Uterus (tissue), 4 donors: ENCODE data around the gene QSOX1. TPM values are rescaled to one million over a fixed set of nuclear protein-coding genes. Genes with fewer than 3 reads are reported as not detected.

Experiments used
- DNase-seq, 2 donors: peaks; one replicate each; pipeline ENCODE4 v3.0.0-alpha.2; 2019 to 2020
- H3K27ac ChIP-seq, 2 donors: fragments of 200-600 bp; sonication (generic); 1 replicate in 1 of 2; 2 replicates in 1 of 2; pipeline ENCODE4 v1.5.1; 2016 to 2018
- H3K27me3 ChIP-seq, 2 donors: fragments of 200-600 bp; sonication (generic); one replicate each; pipeline ENCODE4 v1.5.1; 2018 to 2019; ENCODE audit warnings: control low read depth in 1 of 2
- H3K36me3 ChIP-seq, 2 donors: fragments of 200-600 bp; sonication (generic); one replicate each; pipeline ENCODE4 v1.5.1; 2019; ENCODE audit warnings: control low read depth in 1 of 2
- H3K4me1 ChIP-seq, 2 donors: fragments of 200-600 bp; sonication (generic); one replicate each; pipeline ENCODE4 v1.5.1; 2018 to 2019; ENCODE audit warnings: control low read depth in 1 of 2
- H3K4me3 ChIP-seq, 2 donors: fragments of 200-600 bp; sonication (generic); 1 replicate in 1 of 2; 2 replicates in 1 of 2; pipeline ENCODE4 v1.5.1; 2018 to 2019; ENCODE audit warnings: mild to moderate bottlenecking in 1 of 2
- H3K9me3 ChIP-seq, 2 donors: fragments of 200-600 bp; sonication (generic); one replicate each; pipeline ENCODE4 v1.5.1; 2019; ENCODE audit warnings: control low read depth in 1 of 2
- POLR2A ChIP-seq, 2 donors: fragments of 450-650 bp; IDR thresholded peaks; one replicate each; pipeline ENCODE4 v1.6.1; 2016; ENCODE audit warnings: antibody characterized with exemption in 2 of 2, mild to moderate bottlenecking in 1 of 2, moderate library complexity in 1 of 2
- intact Hi-C: fragments of 100-400 bp; cut with DNase I; formaldehyde crosslinking; loops from one replicate; pipeline ENCODE4 v1.15.1; 2023; ENCODE audit warnings: low total_unique reads
- total RNA-seq, 4 donors: library from RNA; depleted of rRNA in 3 of 4; stranded (reverse); fragments of >200 nt in 3 of 4; gene quantifications; one replicate each; pipeline versions ENCODE4 v1.1.0 to v1.2.4, GENCODE V29; 2014 to 2023
- TF ChIP-seq, protein P1 (sequence below), 4 experiments: fragments of 200-600 bp in 2 of 4; fragments of 450-650 bp in 2 of 4; sonication (generic) in 2 of 4; IDR thresholded peaks; one replicate each; pipeline ENCODE4 v1.5.1; 2016 to 2019; ENCODE audit warnings: antibody characterized with exemption in 4 of 4, mild to moderate bottlenecking in 2 of 4, moderate library complexity in 1 of 4
- donor health status: DM: yes; HTN: yes; CAD: no.

QSOX1 gene
- total RNA-seq, 4 donors from 2014 or later = 18.2 to 96.8 (median 57.7) TPM

GRCh38 chr1:180218806-180219765, 64.4 kb downstream of the QSOX1 start:
- no peak for DNase-seq
- no peak overlapping the region for H3K27ac ChIP-seq
- intact Hi-C loops = no loop called here
- H3K4me3 ChIP-seq = no peak overlapping the region
- no peaks in the 10 kb centered on the region for H3K36me3 ChIP-seq
- no peaks in the 10 kb centered on the region for H3K4me1 ChIP-seq
- H3K9me3 ChIP-seq = no peaks in the 10 kb centered on the region
- TF ChIP-seq, protein P1, sequence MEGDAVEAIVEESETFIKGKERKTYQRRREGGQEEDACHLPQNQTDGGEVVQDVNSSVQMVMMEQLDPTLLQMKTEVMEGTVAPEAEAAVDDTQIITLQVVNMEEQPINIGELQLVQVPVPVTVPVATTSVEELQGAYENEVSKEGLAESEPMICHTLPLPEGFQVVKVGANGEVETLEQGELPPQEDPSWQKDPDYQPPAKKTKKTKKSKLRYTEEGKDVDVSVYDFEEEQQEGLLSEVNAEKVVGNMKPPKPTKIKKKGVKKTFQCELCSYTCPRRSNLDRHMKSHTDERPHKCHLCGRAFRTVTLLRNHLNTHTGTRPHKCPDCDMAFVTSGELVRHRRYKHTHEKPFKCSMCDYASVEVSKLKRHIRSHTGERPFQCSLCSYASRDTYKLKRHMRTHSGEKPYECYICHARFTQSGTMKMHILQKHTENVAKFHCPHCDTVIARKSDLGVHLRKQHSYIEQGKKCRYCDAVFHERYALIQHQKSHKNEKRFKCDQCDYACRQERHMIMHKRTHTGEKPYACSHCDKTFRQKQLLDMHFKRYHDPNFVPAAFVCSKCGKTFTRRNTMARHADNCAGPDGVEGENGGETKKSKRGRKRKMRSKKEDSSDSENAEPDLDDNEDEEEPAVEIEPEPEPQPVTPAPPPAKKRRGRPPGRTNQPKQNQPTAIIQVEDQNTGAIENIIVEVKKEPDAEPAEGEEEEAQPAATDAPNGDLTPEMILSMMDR (IDR thresholded peaks at IDR 0.05) = no peak
- no peak for TF ChIP-seq POLR2A (IDR thresholded peaks at IDR 0.05)
- H3K27me3 ChIP-seq = no peaks in the 10 kb centered on the region

GRCh38 chr1:180219776-180220175, 65.1 kb downstream of the QSOX1 start:
- no peaks in the 10 kb centered on the region for H3K9me3 ChIP-seq
- no peak overlapping the region for H3K27ac ChIP-seq
- no peak for DNase-seq
- H3K4me3 ChIP-seq = no peak overlapping the region
- H3K36me3 ChIP-seq = no peaks in the 10 kb centered on the region
- TF ChIP-seq, protein P1 (IDR thresholded peaks at IDR 0.05) = no peak
- no peaks in the 10 kb centered on the region for H3K4me1 ChIP-seq
- H3K27me3 ChIP-seq = no peaks in the 10 kb centered on the region
- intact Hi-C loops = no loop called here

GRCh38 chr1:180221462-180221861, 66.8 kb downstream of the QSOX1 start:
- TF ChIP-seq, protein P1 (IDR thresholded peaks at IDR 0.05) = no peak
- no peak for TF ChIP-seq POLR2A (IDR thresholded peaks at IDR 0.05)
- intact Hi-C loops = no loop called here
- no peak for DNase-seq
- no peaks in the 10 kb centered on the region for H3K4me1 ChIP-seq
- H3K36me3 ChIP-seq = no peaks in the 10 kb centered on the region
- no peaks in the 10 kb centered on the region for H3K9me3 ChIP-seq
- H3K27me3 ChIP-seq = no peaks in the 10 kb centered on the region
- H3K4me3 ChIP-seq = no peak overlapping the region
- H3K27ac ChIP-seq = no peak overlapping the region

- H3K36me3 ChIP-seq = no peaks in the 10 kb centered on the region
- H3K27me3 ChIP-seq = peaks cover 17 to 24% of the 10 kb centered on the region in 2 donors
- intact Hi-C loops = no loop called here
- H3K4me1 ChIP-seq = peaks cover 0 to 7% of the 10 kb centered on the region in 2 donors
- no peaks in the 10 kb centered on the region for H3K9me3 ChIP-seq
- TF ChIP-seq, protein P1 (IDR thresholded peaks at IDR 0.05) = no peak
- no peak for TF ChIP-seq POLR2A (IDR thresholded peaks at IDR 0.05)
- no peak overlapping the region for H3K27ac ChIP-seq
- H3K4me3 ChIP-seq = no peak overlapping the region
- DNase-seq = no peak
These were observed 70.2 kb downstream of the QSOX1 start for GRCh38 chr1:180224902-180225301.

DNA sequence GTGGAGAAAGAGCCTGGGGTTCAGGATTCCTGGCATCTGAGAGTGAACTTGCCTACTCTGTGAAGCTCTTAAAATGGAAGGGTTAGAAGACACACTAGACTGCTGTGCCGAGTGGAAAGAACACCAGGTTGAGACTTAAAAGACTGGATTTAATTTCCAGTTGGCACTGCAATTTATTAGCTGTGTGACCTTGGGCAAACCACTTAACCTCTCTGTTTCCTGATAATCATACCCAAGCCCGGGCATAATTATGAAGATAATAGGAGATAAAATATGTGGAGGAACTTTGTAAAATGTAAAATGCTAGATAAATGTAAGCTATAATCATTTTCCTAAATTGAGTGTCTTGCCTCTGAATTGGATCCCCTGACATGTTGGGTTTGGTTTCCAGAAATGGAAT, 70.7 kb downstream of the QSOX1 start:
- peaks cover 0 to 7% of the 10 kb centered on the region in 2 donors for H3K4me1 ChIP-seq
- no peaks in the 10 kb centered on the region for H3K9me3 ChIP-seq
- no peak overlapping the region for H3K4me3 ChIP-seq
- H3K27ac ChIP-seq = no peak overlapping the region
- intact Hi-C loops = no loop called here
- no peaks in the 10 kb centered on the region for H3K36me3 ChIP-seq
- DNase-seq = no peak
- TF ChIP-seq, protein P1 (IDR thresholded peaks at IDR 0.05) = no peak
- TF ChIP-seq POLR2A (IDR thresholded peaks at IDR 0.05) = no peak
- H3K27me3 ChIP-seq = peaks cover 18 to 29% of the 10 kb centered on the region in 2 donors
